Measurements from ENCODE around the gene NCOR1. TPM values are rescaled to one million over a fixed set of nuclear protein-coding genes. Genes with fewer than 3 reads are reported as not detected.
A peak's percentile ranks its signal among the peaks of the same experiment; 100 is the strongest.

The NCOR1 gene
- total and polyA plus RNA-seq, 2 of the 13 experiments (the other 11 are each of a cell fraction or from before 2014, with no cell fraction given) = 57.0 to 71.7 TPM

- TF ChIP-seq TSC22D2 (CRISPR knock-in tag; IDR thresholded peaks at IDR 0.05; ENCODE audit: borderline replicate concordance) (peak; percentile 85; the same call in 1 of the 2 replicates), GTF2F1 (IDR thresholded peaks at IDR 0.05; ENCODE audit: low read length) (peak; percentile 90; the same call in 1 of the 2 replicates), TBL1XR1 (IDR thresholded peaks at IDR 0.05; ENCODE audit: borderline replicate concordance, low read length, partially characterized antibody) (peak; percentile 64), SAFB2 (CRISPR knock-in tag; IDR thresholded peaks at IDR 0.05; ENCODE audit: borderline replicate concordance, low read depth) (no peak; the same call in 1 of the 2 replicates), ZNF761 (CRISPR knock-in tag; conservative IDR thresholded peaks at IDR 0.05) (peak; percentile 65; the same call in 1 of the 2 replicates), PATZ1 (CRISPR knock-in tag; IDR thresholded peaks at IDR 0.05) (peak; percentile 27; the same call in 1 of the 2 replicates), SATB2 (CRISPR knock-in tag; IDR thresholded peaks at IDR 0.05) (peak; percentile 75), ZNF740 (CRISPR knock-in tag; IDR thresholded peaks at IDR 0.05) (no peak), KDM3A (CRISPR knock-in tag; IDR thresholded peaks at IDR 0.05; ENCODE audit: low read depth) (peak; percentile 43; the same call in 1 of the 2 replicates), MED1 (CRISPR knock-in tag; IDR thresholded peaks at IDR 0.05) (peak; percentile 90), MAF1 (CRISPR knock-in tag; IDR thresholded peaks at IDR 0.05; ENCODE audit: borderline replicate concordance) (no peak), ZNF230 (CRISPR knock-in tag; IDR thresholded peaks at IDR 0.05) (peak; percentile 74; the same call in 1 of the 2 replicates), GTF3A (CRISPR knock-in tag; conservative IDR thresholded peaks at IDR 0.05) (no peak), HMG20B (CRISPR knock-in tag; conservative IDR thresholded peaks at IDR 0.05) (peak; percentile 47), IKZF5 (CRISPR knock-in tag; IDR thresholded peaks at IDR 0.05) (peak; percentile 94), ELF3 (CRISPR knock-in tag; IDR thresholded peaks at IDR 0.05) (peak; percentile 89), HOXA7 (CRISPR knock-in tag; IDR thresholded peaks at IDR 0.05) (no peak), KLF12 (CRISPR knock-in tag; IDR thresholded peaks at IDR 0.05; ENCODE audit: borderline replicate concordance) (no peak), HDAC6 (IDR thresholded peaks at IDR 0.05; ENCODE audit: low read depth, low read length) (no peak), ZFX (CRISPR knock-in tag; IDR thresholded peaks at IDR 0.05; ENCODE audit: low read depth) (peak; percentile 94), ZNF747 (CRISPR knock-in tag; IDR thresholded peaks at IDR 0.05; ENCODE audit: borderline replicate concordance) (0 out of 2 replicates have a peak, but pooled peaks have one; percentile 41), TFDP2 (CRISPR knock-in tag; IDR thresholded peaks at IDR 0.05) (peak; percentile 70), POLR2A (IDR thresholded peaks at IDR 0.05; ENCODE audit: insufficient read depth in 1 of 2, low read depth in 2 of 2, low read length in 2 of 2) (peak; percentile 95 to 99), NR3C1 (CRISPR knock-in tag; IDR thresholded peaks at IDR 0.05) (no peak), MAZ (IDR thresholded peaks at IDR 0.05; ENCODE audit: borderline replicate concordance, low read depth, low read length) (peak; percentile 71; the same call in 1 of the 2 replicates), MAZ (CRISPR knock-in tag; IDR thresholded peaks at IDR 0.05; ENCODE audit: low read depth) (no peak; the same call in 1 of the 2 replicates), SUZ12 (IDR thresholded peaks at IDR 0.05; ENCODE audit: low read depth, low read length) (no peak), ZNF83 (CRISPR knock-in tag; IDR thresholded peaks at IDR 0.05; ENCODE audit: borderline replicate concordance) (0 out of 2 replicates have a peak, but pooled peaks have one; percentile 70)
These were observed 1.8 kb upstream of the NCOR1 start, which contains the start of gene PIGL (continued) for GRCh38 chr17:16217002-16217635.
